Left forelimb (tissue), 1 donor: ENCODE data around the gene ESD.

Experiments
- DNase-seq: peaks from one replicate; pipeline ENCODE4 v3.0.0-alpha.2; 2018; ENCODE audit warnings: low spot score

Gene ESD

DNA sequence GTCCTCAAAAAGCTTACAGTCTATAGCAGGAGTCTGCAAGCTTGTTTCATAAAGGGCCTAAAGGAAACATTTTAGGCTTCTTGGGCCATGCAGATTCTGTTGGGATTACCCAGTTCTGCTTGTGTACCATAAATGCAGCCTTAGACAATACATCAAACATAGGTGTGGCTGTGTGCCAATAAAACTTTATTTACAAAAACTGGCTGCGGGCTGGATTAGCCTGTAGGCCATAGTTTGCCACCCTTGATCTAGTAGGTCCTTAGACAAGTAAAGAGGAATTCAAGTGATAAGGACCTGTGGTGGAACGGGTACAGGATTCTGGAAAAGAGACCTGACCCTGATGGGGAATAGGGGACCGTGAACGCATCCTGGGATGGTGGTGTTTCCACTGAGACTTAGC, 51.9 kb downstream of the ESD start:
- no peak for DNase-seq

DNA sequence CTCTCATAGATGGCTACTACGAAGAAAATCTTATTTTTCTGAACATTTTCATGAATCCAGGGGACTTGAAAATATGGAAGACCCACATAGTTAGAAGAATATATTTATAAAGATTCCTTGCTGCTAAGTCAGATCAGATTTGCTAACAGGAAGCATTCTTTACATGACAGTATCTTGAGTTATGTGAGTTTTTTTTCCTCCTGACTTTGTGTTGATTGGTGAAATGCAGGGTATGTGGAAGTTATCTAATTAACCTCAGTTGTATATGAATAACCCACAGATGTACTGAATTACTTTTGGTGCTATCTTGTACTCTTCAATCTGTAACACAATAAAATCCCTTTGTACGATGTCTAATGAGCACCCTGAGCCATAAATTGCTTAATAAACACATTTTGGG, 53.8 kb downstream of the ESD start:
- no peak for DNase-seq

DNA sequence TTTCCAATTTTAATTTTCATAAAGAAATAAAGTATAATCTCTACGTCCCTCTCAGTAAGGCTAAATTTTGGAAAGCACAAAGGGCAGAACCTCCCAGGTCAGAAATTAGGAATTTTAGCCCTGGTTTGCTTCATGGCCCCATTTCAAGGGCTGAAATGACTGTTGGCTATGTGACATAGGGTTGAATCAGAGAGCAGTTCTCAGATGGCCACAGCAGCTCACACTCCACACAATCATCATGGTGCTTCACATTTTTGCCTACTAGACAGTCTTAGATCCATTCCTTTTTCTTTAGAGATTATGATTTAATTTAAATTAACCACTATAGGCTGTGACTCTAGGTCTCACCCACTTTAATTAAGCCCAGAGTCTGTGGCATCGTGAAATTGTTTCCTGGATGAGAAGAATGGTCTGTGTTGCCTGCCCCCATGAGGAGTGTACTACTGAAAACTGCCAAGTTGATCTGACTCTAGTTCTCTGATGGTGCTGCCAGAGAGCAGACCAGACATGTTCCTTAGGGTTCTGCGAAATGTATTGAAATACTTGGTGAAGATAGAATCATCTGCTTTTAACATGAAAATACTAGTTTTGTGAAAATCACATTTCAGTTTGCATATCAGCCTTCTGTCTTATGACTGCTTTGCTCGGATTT, 57.4 kb downstream of the ESD start:
- DNase-seq = no peak

DNA sequence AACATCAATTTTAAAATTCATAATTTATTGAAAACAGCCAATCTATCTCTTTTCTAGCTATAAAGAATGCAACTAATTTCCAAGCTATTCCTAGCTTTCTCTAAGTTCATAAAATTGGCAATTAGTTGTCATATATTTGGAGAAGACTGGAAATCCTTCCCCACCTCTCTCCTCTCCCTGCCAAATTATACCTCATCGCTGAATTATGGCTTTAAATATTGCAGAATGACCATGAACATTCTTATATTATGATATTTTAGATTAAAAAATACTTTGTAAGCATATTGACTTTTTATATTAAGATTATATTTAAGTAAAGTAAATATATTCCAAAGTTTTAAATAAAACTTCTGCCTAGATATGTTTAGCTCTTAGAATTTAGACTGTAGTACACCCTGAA, 58.2 kb downstream of the ESD start:
- DNase-seq = no peak

DNA sequence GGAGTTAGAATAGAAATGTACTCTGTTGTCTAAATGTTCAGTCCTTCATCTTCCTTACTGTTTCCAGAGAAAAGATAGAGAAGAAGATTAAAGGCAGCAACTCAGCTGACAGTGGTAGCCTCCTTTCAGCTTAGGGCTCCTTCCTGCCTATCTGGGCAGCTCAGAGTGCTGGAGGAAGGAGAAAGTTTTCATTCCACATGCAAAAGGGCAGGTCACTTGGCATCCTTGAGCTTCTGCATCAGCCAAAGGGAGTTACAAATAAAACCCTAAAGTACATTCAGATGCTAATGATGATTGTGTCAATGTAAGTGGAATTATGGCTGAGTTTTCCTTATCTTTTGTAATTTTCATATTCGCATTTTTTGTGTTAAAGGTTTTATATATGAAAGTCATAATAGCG, 58.9 kb downstream of the ESD start:
- no peak for DNase-seq

DNA sequence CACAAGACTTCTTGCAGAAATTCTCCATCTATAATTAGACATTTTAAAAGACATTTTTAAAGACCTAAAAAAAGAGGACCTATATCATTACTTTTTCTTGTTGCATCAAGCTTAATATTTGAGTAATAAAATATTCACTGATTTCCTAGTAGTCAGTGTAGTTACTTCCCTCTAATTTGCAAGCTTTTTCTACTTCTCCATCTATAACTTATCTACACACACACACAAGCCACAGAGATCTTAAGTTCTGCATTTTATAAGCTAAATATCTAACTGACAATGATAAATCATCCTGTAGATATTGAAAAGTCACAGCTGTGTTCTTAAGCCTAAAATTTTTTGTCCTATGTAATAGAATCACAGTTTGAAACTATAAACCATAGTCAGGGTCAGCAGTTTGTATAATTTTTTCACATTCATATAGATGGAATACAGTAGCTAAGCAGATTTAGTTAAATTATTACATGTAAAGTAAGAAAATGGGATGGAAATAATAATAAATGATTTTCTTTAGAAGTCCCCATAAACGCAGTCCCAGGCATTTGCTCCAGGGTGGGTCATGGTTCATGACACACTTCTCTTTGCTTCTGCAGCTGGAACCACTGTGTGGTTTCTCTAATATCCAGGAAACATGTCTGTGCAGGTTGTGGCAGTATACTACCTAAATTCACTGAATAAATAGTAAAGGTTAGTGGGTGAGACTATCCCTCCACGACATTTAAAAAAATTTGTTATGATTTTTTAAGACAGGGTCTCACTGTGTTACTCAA, 60.2 kb downstream of the ESD start:
- no peak for DNase-seq

DNA sequence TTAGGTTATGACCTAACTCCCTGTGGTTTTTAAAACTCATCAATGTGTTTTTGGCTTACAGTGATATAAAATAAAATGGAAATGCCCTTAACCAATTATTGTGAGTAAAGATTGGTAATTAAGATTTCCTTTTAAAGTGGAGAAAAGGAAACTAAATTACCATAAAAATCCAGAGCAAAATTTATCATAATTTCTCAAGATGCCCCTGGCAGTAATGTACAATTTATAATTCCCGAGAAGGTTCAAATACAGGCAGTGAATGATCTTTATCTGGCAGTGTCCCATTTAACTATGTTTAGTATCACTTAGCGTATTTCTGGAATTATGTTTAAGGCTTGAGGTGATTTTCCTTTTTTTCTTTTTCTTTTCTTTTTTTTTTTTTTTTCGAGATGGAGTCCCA, 61.5 kb downstream of the ESD start:
- DNase-seq = no peak

DNA sequence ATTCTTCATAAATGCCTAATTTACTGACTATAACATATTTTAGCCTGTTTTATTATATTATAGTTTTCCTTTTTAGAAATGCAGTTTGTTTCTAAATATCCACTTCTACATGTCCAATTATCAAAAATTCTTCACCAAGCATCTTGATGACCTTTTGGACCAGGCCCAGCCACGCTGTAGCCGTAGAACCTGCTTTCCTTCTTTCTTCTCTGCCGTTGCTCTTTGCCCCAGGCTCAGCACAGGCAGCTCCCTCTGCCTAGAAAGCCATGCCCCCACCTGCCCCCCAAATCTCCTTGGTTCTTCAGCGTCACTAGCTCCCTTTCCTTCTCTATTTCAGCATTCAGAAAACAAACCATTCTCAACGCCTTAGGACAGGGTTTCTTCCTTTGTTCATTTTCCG, 65.4 kb downstream of the ESD start:
- DNase-seq = no peak

DNA sequence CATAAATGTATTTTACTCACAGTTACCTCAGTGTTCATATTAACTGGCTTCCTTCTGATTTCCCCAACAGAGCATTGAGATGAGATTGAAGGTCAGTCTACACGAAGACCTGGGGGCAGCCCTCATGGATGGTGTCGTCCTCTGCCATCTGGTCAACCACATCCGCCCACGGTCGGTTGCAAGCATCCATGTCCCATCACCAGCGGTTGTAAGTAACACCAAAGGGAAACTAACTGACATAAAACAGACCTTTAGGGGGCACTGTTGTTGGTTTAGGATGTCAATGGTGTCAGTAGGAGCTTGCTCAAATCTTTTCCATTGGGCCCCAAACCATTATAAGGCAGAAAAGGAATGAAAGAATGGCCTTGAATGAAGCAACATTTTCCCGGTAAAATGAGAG, 68.2 kb downstream of the ESD start:
- no peak for DNase-seq

DNA sequence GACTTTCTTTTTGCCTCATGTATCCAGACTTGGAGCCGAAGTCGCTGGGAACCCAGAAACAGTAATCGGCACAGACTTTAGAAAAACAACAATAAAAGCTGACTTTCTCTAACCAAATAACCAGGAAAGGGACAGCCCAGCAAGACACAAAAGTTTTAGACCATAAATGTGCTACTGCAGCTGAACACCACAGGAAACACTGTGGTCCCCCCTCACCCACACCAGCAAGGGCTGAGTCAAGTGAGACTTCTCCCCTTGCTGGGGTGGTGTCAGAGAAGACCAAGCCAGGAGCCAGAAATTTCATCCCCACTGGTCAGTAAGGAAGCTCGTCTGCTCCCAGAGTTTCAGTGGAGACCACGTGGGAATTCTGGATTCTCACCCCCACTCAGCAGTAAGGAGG, 70.6 kb downstream of the ESD start:
- DNase-seq = no peak
